Smooth muscle cell (in vitro differentiated cells): ENCODE measurements around the gene IYD. TPM values are rescaled to one million over a fixed set of nuclear protein-coding genes. Genes with fewer than 3 reads are reported as not detected.

Experiments used
- DNase-seq: peaks from one replicate; lab custom pipeline; 2025; ENCODE audit not compliant: unreplicated experiment; lab: John Stamatoyannopoulos, UW
- H2AFZ ChIP-seq: fragments of 200-600 bp; sonication (generic); 2 replicates; pipeline ENCODE4 v1.6.0; 2016; ENCODE audit warnings: antibody characterized with exemption, low read depth, mild to moderate bottlenecking
- H3F3A ChIP-seq: fragments of 200-600 bp; sonication (generic); 2 replicates; pipeline ENCODE4 v1.6.0; 2017; ENCODE audit warnings: antibody characterized with exemption, low read depth
- H3K27ac ChIP-seq: fragments of 200-600 bp; sonication (generic); 2 replicates; pipeline ENCODE4 v1.5.1; 2016; ENCODE audit warnings: low read depth, mild to moderate bottlenecking
- H3K27me3 ChIP-seq: fragments of 200-600 bp; sonication (generic); 2 replicates; pipeline ENCODE4 v1.6.1; 2016; ENCODE audit warnings: low read depth, mild to moderate bottlenecking
- H3K36me3 ChIP-seq: fragments of 200-600 bp; sonication (generic); 2 replicates; pipeline ENCODE4 v1.5.1; 2016; ENCODE audit warnings: low read depth
- H3K4me1 ChIP-seq: fragments of 200-600 bp; sonication (generic); 2 replicates; pipeline ENCODE4 v1.5.1; 2016; ENCODE audit warnings: low read depth
- H3K4me2 ChIP-seq: fragments of 200-600 bp; sonication (generic); 2 replicates; pipeline ENCODE4 v1.6.0; 2016; ENCODE audit warnings: mild to moderate bottlenecking
- H3K4me3 ChIP-seq: fragments of 200-600 bp; sonication (generic); 2 replicates; pipeline ENCODE4 v1.5.1; 2016; ENCODE audit warnings: mild to moderate bottlenecking
- H3K79me2 ChIP-seq: fragments of 200-600 bp; sonication (generic); 2 replicates; pipeline ENCODE4 v1.6.0; 2016; ENCODE audit warnings: low read depth, mild to moderate bottlenecking
- H3K9ac ChIP-seq: fragments of 200-600 bp; sonication (generic); 2 replicates; pipeline ENCODE4 v1.6.0; 2016; ENCODE audit warnings: low read depth
- H3K9me3 ChIP-seq: fragments of 200-600 bp; sonication (generic); replicated peaks from 2 replicates; pipeline ENCODE4 v1.5.1; 2016; ENCODE audit warnings: low read depth
- H4K20me1 ChIP-seq: fragments of 200-600 bp; sonication (generic); 2 replicates; pipeline ENCODE4 v1.6.0; 2016; ENCODE audit warnings: low read depth
- WGBS: methylation state at CpG from one replicate; pipeline ENCODE4 v1.1.7; 2016; ENCODE audit warnings: low lambda C conversion rate; 5-methylcytosine and 5-hydroxymethylcytosine counted together
- polyA plus RNA-seq: library from polyadenylated mRNA; unstranded; fragments of >200 nt; fragmentation: Nextera tagmentation; extraction: Ambion mirVana; gene quantifications from 2 replicates; pipeline ENCODE4 v1.2.1, GENCODE V29; 2016
- total RNA-seq: library from RNA; depleted of rRNA; stranded (reverse); fragments of >200 nt; gene quantifications from 2 replicates; pipeline ENCODE4 v1.2.3, GENCODE V29; 2014
- TF ChIP-seq, protein P1 (sequence below): fragments of 200-600 bp; sonication (generic); IDR thresholded peaks from 2 replicates; pipeline ENCODE4 v1.5.1; 2017; ENCODE audit warnings: borderline replicate concordance, mild to moderate bottlenecking, antibody characterized with exemption; ENCODE audit not compliant: insufficient read depth, poor library complexity, severe bottlenecking

Gene IYD
- total and polyA plus RNA-seq, 2 experiments from 2014 or later = not detected

DNA sequence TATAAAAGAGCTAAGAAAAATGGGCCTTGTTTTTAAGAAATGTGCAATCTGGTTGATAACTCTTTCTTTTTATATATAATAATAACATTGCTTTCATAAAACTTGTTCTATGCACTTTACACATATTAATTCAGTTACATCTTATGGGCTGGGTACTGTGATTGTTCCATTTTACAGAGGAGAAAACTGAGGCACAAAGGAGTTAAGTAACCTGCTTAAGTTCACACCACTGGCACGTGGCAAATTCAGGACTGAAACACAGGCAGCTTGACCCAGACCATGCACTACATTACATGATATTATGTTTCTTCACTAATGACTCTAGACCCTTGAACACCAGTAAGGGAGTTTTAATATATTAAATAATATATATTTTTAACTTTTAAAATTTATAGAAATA lies 15.4 kb upstream of the IYD start:
- Histone ChIP-seq H3K27ac (no peak overlapping the region), H3K4me1 (no peaks in the 10 kb centered on the region), H3K27me3 (no peaks in the 10 kb centered on the region), H3K79me2 (no peaks in the 10 kb centered on the region), H3K9me3 (no peaks in the 10 kb centered on the region), H3K4me3 (no peak overlapping the region), H3K9ac (no peak overlapping the region), H3F3A (no peaks in the 10 kb centered on the region), H2AFZ (no peak overlapping the region), H3K36me3 (no peaks in the 10 kb centered on the region), H4K20me1 (no peaks in the 10 kb centered on the region), H3K4me2 (no peak overlapping the region)
- TF ChIP-seq, protein P1, sequence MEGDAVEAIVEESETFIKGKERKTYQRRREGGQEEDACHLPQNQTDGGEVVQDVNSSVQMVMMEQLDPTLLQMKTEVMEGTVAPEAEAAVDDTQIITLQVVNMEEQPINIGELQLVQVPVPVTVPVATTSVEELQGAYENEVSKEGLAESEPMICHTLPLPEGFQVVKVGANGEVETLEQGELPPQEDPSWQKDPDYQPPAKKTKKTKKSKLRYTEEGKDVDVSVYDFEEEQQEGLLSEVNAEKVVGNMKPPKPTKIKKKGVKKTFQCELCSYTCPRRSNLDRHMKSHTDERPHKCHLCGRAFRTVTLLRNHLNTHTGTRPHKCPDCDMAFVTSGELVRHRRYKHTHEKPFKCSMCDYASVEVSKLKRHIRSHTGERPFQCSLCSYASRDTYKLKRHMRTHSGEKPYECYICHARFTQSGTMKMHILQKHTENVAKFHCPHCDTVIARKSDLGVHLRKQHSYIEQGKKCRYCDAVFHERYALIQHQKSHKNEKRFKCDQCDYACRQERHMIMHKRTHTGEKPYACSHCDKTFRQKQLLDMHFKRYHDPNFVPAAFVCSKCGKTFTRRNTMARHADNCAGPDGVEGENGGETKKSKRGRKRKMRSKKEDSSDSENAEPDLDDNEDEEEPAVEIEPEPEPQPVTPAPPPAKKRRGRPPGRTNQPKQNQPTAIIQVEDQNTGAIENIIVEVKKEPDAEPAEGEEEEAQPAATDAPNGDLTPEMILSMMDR = no peak
- no peak for DNase-seq
- 94% methylated on average over 1 of the region's 1 CpG for WGBS

DNA sequence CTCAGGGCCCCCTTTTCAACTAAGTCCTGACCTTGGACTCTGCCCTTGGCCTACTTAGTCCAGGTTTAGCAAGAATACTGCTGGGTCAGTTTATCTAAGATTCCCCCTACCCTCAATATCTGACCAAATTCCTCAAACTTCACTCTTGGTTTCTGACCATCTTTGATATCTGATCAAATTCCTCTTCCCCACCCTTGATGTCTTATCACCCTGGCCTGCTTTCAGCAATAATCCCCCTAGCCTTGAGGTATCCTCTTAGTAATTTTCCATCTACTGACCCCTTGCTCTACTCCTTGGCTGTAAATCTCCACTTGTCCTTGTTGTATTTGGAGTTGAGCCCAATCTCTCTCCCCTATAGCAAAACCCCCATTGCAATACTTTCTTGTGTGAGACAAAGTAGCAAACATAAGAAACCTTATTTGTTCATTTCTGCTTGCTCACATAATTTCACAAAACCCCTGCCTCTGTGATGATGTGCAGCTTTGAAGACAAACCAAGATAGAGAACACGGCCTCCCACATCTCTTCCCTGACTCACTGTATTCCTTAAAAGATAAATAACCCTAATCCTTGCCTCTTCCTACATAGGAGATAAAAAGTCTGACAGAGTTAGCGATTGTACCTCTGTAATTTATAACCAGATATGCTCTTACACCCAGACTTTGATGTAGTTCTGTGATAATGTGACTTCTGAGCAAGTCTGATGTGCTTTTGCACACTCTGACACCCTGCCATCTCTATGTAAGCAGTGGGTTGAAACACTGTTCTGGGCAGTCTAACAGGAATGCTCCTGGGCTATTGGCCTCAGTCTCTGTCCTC lies 13.8 kb upstream of the IYD start:
- Histone ChIP-seq H4K20me1 (no peaks in the 10 kb centered on the region), H3K27ac (peak overlapping the region; percentile 3), H3F3A (no peaks in the 10 kb centered on the region), H3K4me3 (no peak overlapping the region), H3K4me2 (peak overlapping the region; percentile 49), H3K9me3 (no peaks in the 10 kb centered on the region), H2AFZ (no peak overlapping the region), H3K9ac (no peak overlapping the region), H3K4me1 (no peaks in the 10 kb centered on the region), H3K27me3 (no peaks in the 10 kb centered on the region), H3K36me3 (no peaks in the 10 kb centered on the region), H3K79me2 (no peaks in the 10 kb centered on the region)
- 18% methylated on average over 2 of the region's 2 CpGs for WGBS
- DNase-seq = no peak
- TF ChIP-seq, protein P1 = no peak

DNA sequence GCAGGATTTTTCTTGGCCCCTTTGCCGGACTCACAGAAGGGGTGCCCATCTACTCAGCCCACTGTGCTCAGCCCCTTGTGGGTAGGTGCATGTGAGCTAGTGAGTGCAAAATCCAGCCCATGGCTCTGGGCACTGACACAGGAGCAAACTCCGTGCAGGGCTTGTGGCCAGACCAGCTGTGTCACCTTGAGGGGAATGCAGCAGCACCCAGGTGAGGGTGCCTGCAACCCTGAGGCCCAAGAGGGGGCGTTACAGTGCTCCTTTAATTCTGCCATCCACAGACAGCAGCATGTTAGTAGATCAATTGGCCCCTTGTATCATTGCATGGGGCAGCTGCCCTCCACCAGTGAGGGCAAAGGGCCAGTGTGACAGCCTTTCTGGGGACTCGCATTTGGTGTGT lies 12.9 kb upstream of the IYD start:
- H3K9ac ChIP-seq = no peak overlapping the region
- no peak for DNase-seq
- H3K4me1 ChIP-seq = no peaks in the 10 kb centered on the region
- H4K20me1 ChIP-seq = no peaks in the 10 kb centered on the region
- H3K9me3 ChIP-seq = no peaks in the 10 kb centered on the region
- H3F3A ChIP-seq = no peaks in the 10 kb centered on the region
- no peak overlapping the region for H2AFZ ChIP-seq
- H3K79me2 ChIP-seq = no peaks in the 10 kb centered on the region
- H3K36me3 ChIP-seq = no peaks in the 10 kb centered on the region
- no peaks in the 10 kb centered on the region for H3K27me3 ChIP-seq
- WGBS = 76% methylated on average over 4 of the region's 4 CpGs
- no peak overlapping the region for H3K4me3 ChIP-seq
- H3K4me2 ChIP-seq = peak overlapping the region; percentile 49
- no peak overlapping the region for H3K27ac ChIP-seq
- TF ChIP-seq, protein P1 = no peak

DNA sequence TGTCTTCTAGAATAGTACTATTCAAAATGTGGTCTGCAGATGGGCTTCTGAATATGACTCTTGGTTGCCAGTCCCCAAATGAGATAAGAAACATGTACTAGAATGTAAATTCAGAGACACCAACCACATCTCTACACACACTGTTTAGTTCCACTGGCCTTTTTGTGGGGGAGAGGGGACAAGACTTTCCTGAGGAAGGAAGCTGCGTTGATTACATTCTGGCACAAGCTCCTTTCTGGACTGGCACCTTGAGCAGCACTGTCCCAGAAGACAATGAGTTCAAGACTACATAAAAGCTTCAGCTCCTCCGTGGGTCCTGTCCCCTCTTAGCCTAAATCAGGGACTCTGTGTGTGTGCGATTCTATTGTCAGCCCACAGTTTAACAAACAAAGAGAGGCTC lies 6.9 kb upstream of the IYD start:
- H3K27ac ChIP-seq = no peak overlapping the region
- H3K9me3 ChIP-seq = no peaks in the 10 kb centered on the region
- DNase-seq = no peak
- no peak overlapping the region for H2AFZ ChIP-seq
- H3K4me3 ChIP-seq = no peak overlapping the region
- no peaks in the 10 kb centered on the region for H3K4me1 ChIP-seq
- no peaks in the 10 kb centered on the region for H3F3A ChIP-seq
- H4K20me1 ChIP-seq = no peaks in the 10 kb centered on the region
- no peaks in the 10 kb centered on the region for H3K36me3 ChIP-seq
- H3K9ac ChIP-seq = no peak overlapping the region
- H3K4me2 ChIP-seq = no peak overlapping the region
- WGBS = 96% methylated on average over 3 of the region's 3 CpGs
- TF ChIP-seq, protein P1 = no peak
- H3K79me2 ChIP-seq = no peaks in the 10 kb centered on the region
- H3K27me3 ChIP-seq = peaks cover 11% of the 10 kb centered on the region
